Measurements from ENCODE around the gene CNST. TPM values are rescaled to one million over a fixed set of nuclear protein-coding genes. Genes with fewer than 3 reads are reported as not detected.
"Not testable (repeated sequence)": the region's sequence is repeated elsewhere in the genome, so short reads cannot be mapped to it uniquely, and the experiment has no call there.

The CNST gene
- polyA plus RNA-seq, 5 donors, result 14.0 to 20.9 (median 20.0) TPM

GRCh38 chr1:246552110-246552509 is 14.1 kb upstream of the CNST start:
- no peak for DNase-seq

- DNase-seq, result no peak
Observed at GRCh38 chr1:246554201-246554600, 12.1 kb upstream of the CNST start.

GRCh38 chr1:246558041-246558440 is 8.2 kb upstream of the CNST start:
- DNase-seq, result no peak

GRCh38 chr1:246559310-246559709 is 6.9 kb upstream of the CNST start:
- DNase-seq, result no peak

GRCh38 chr1:246560833-246561232 is 5.4 kb upstream of the CNST start:
- not testable (repeated sequence) for DNase-seq

GRCh38 chr1:246564839-246565750 is 1.2 kb upstream of the CNST start:
- DNase-seq, result no peak

- DNase-seq, result no peak
Observed at GRCh38 chr1:246565751-246566127, 517 bp upstream of the CNST start.

- peak; percentile 20 to 39 for DNase-seq
Observed at GRCh38 chr1:246566813-246567645, 773 bp downstream of the CNST start.

GRCh38 chr1:246567646-246568235 is 1.5 kb downstream of the CNST start:
- DNase-seq, result no peak

GRCh38 chr1:246569248-246570238 is 3.3 kb downstream of the CNST start:
- no peak for DNase-seq

- DNase-seq, result not testable (repeated sequence)
Observed at GRCh38 chr1:246571309-246571708, 5.1 kb downstream of the CNST start.

GRCh38 chr1:246571953-246572352 is 5.7 kb downstream of the CNST start:
- no peak for DNase-seq

- DNase-seq, result no peak
Observed at GRCh38 chr1:246572785-246573184, 6.5 kb downstream of the CNST start.

GRCh38 chr1:246573491-246573890 is 7.2 kb downstream of the CNST start:
- DNase-seq, result no peak

GRCh38 chr1:246576709-246577032 is 10.4 kb downstream of the CNST start:
- no peak for DNase-seq

- no peak for DNase-seq
Observed at GRCh38 chr1:246577082-246577719, 10.9 kb downstream of the CNST start.

GRCh38 chr1:246577720-246578106 is 11.5 kb downstream of the CNST start:
- no peak for DNase-seq

GRCh38 chr1:246579818-246580217 is 13.6 kb downstream of the CNST start:
- no peak for DNase-seq

GRCh38 chr1:246580497-246581370 is 14.5 kb downstream of the CNST start:
- no peak for DNase-seq

Data from right lung (tissue), 5 donors.